ENCODE results near the gene ELAVL2. TPM values are rescaled to one million over a fixed set of nuclear protein-coding genes. Genes with fewer than 3 reads are reported as not detected.

The ELAVL2 gene
- total RNA-seq, 1 experiment from 2014 or later = not detected

DNA sequence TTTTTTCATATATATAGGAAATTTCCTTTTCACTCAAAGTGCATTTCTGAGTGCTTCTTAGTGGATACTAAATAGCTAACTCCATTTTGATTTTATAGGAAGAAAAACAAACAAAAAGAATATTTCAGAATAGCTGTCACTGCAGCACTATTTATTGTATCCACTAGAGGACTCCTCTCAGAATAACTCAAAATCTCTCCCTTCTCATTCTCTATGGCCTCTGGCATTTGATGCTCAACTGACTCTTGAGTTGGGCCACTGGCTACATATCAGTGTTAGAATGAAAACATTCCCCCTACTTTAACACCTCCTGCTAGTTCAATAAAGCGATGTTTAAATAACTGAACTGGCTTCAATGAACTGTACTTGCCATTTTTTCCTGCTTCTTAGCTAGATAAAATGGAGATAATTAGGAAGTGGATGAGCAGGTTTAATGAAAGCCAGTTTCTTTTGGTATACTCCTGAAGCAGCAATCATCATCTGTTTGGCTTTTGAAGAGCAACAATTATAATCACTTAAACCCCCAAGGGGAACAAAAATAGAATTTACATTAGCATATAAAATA lies 16.6 kb upstream of the ELAVL2 start:
- intact Hi-C loops (cut with micrococcal nuclease; ENCODE audit: unreplicated experiment) (no loop called here), in situ Hi-C loops (cut with HindIII; ENCODE audit: low pct_unique_long_range_greater_than_20kb, low sequenced_read_pairs) (no loop called here)
- H3K4me3 ChIP-seq (ENCODE audit: low read depth in 2 of 2, low read length in 2 of 2) = no peak overlapping the region

DNA sequence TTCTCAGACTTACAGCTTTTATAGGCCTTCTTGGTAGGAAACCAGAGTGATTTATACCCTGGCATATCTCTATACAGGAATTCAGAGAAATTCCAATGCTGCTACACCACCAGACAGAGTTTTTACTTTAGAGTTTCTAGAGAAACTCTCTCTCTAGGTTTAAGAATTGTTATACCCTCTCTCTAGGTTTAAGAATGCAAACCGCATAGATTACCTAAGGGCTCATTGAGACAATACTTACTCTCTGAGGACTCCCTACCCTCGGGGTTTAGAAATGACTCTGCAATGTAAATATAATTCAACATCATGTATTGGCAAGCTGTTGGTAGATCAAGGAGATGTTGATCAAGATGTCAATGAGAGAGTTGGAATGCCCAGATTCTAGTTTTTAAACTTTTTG lies 15.3 kb upstream of the ELAVL2 start:
- Histone ChIP-seq H3K9me3 (ENCODE audit: control insufficient read depth, insufficient read depth, low read depth, low read length) (no peaks in the 10 kb centered on the region), H3K27me3 (ENCODE audit: control insufficient read depth, insufficient read depth, low read length) (no peaks in the 10 kb centered on the region), H3K4me3 (ENCODE audit: low read depth in 2 of 2, low read length in 2 of 2) (no peak overlapping the region), H3K36me3 (ENCODE audit: control insufficient read depth, insufficient read depth, low read length) (no peaks in the 10 kb centered on the region), H3K4me1 (ENCODE audit: control insufficient read depth, insufficient read depth, low read length) (no peaks in the 10 kb centered on the region), H3K27ac (ENCODE audit: low read length) (no peak overlapping the region)
- no peak for ATAC-seq
- TF ChIP-seq, protein P1, sequence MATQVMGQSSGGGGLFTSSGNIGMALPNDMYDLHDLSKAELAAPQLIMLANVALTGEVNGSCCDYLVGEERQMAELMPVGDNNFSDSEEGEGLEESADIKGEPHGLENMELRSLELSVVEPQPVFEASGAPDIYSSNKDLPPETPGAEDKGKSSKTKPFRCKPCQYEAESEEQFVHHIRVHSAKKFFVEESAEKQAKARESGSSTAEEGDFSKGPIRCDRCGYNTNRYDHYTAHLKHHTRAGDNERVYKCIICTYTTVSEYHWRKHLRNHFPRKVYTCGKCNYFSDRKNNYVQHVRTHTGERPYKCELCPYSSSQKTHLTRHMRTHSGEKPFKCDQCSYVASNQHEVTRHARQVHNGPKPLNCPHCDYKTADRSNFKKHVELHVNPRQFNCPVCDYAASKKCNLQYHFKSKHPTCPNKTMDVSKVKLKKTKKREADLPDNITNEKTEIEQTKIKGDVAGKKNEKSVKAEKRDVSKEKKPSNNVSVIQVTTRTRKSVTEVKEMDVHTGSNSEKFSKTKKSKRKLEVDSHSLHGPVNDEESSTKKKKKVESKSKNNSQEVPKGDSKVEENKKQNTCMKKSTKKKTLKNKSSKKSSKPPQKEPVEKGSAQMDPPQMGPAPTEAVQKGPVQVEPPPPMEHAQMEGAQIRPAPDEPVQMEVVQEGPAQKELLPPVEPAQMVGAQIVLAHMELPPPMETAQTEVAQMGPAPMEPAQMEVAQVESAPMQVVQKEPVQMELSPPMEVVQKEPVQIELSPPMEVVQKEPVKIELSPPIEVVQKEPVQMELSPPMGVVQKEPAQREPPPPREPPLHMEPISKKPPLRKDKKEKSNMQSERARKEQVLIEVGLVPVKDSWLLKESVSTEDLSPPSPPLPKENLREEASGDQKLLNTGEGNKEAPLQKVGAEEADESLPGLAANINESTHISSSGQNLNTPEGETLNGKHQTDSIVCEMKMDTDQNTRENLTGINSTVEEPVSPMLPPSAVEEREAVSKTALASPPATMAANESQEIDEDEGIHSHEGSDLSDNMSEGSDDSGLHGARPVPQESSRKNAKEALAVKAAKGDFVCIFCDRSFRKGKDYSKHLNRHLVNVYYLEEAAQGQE (IDR thresholded peaks at IDR 0.05; ENCODE audit: insufficient read depth in 1 of 2, low read depth in 2 of 2, low read length in 1 of 2) = no peak
- TF ChIP-seq CTCF (IDR thresholded peaks at IDR 0.05) = no peak
- no peak for TF ChIP-seq SIN3A (IDR thresholded peaks at IDR 0.05; ENCODE audit: borderline replicate concordance, insufficient read depth, low read depth, low read length)
- no peak for TF ChIP-seq POLR2AphosphoS5 (IDR thresholded peaks at IDR 0.05; ENCODE audit: low read depth, low read length)
- TF ChIP-seq TCF7L2 (IDR thresholded peaks at IDR 0.05; ENCODE audit: low read depth, low read length) = no peak
- BruUV-seq (replicated peaks) = no TSS peak
- POLR2A ChIA-PET = no interaction called here
- CTCF ChIA-PET = no interaction called here
- in situ Hi-C loops (cut with HindIII; ENCODE audit: low pct_unique_long_range_greater_than_20kb, low sequenced_read_pairs) = no loop called here
- DNase-seq (ENCODE audit: low read depth, low spot score) = no peak
- intact Hi-C loops (cut with micrococcal nuclease; ENCODE audit: unreplicated experiment) = no loop called here

More for the DNA sequence above, 16.6 kb upstream of the ELAVL2 start:
- H3K36me3 ChIP-seq (ENCODE audit: control insufficient read depth, insufficient read depth, low read length) = no peaks in the 10 kb centered on the region
- H3K4me1 ChIP-seq (ENCODE audit: control insufficient read depth, insufficient read depth, low read length) = no peaks in the 10 kb centered on the region
- DNase-seq (ENCODE audit: low read depth, low spot score) (no peak), ATAC-seq (no peak)
- no peaks in the 10 kb centered on the region for H3K9me3 ChIP-seq (ENCODE audit: control insufficient read depth, insufficient read depth, low read depth, low read length)
- no peak overlapping the region for H3K27ac ChIP-seq (ENCODE audit: low read length)
- ChIA-PET CTCF (no interaction called here), POLR2A (no interaction called here)
- H3K27me3 ChIP-seq (ENCODE audit: control insufficient read depth, insufficient read depth, low read length) = no peaks in the 10 kb centered on the region
- BruUV-seq (replicated peaks) = no TSS peak
- TF ChIP-seq TCF7L2 (IDR thresholded peaks at IDR 0.05; ENCODE audit: low read depth, low read length) (no peak), CTCF (IDR thresholded peaks at IDR 0.05) (no peak; the same call in 1 of the 2 replicates), POLR2AphosphoS5 (IDR thresholded peaks at IDR 0.05; ENCODE audit: low read depth, low read length) (no peak), SIN3A (IDR thresholded peaks at IDR 0.05; ENCODE audit: borderline replicate concordance, insufficient read depth, low read depth, low read length) (no peak)
- TF ChIP-seq, protein P1 (IDR thresholded peaks at IDR 0.05; ENCODE audit: insufficient read depth in 1 of 2, low read depth in 2 of 2, low read length in 1 of 2) = no peak

All from Panc1 (cell line).